GM23338 (cell line): ENCODE measurements around the gene GPR135. TPM values are rescaled to one million over a fixed set of nuclear protein-coding genes. Genes with fewer than 3 reads are reported as not detected.

Source experiments
- ATAC-seq: fragments of 200-7000 bp; cut with Tn5 transposase; 3 replicates; pipeline ENCODE4 v1.9.1; 2020
- DNase-seq: peaks from one replicate; pipeline ENCODE4 v3.0.0-alpha.2; 2015; ENCODE audit warnings: low spot score
- H2AFZ ChIP-seq: fragments of 200-600 bp; sonication (generic); 2 replicates; pipeline ENCODE4 v1.8.0; 2016; ENCODE audit warnings: antibody characterized with exemption, mild to moderate bottlenecking, moderate library complexity
- H3F3A ChIP-seq: fragments of 200-600 bp; sonication (generic); replicated peaks from 2 replicates; pipeline ENCODE4 v1.8.0; 2017; ENCODE audit warnings: antibody characterized with exemption, mixed run types, low read depth
- H3K27ac ChIP-seq: fragments of 200-600 bp; sonication (generic); 2 replicates; pipeline ENCODE4 v1.6.1; 2016; ENCODE audit warnings: low read depth
- H3K27me3 ChIP-seq: fragments of 200-600 bp; sonication (generic); 2 replicates; pipeline ENCODE4 v1.8.0; 2016; ENCODE audit warnings: mild to moderate bottlenecking, mixed run types, moderate library complexity; ENCODE audit not compliant: insufficient read depth
- H3K36me3 ChIP-seq: fragments of 200-600 bp; sonication (generic); 2 replicates; pipeline ENCODE4 v1.8.0; 2016; ENCODE audit warnings: mild to moderate bottlenecking; ENCODE audit not compliant: insufficient read depth
- H3K4me1 ChIP-seq: fragments of 200-600 bp; sonication (generic); 2 replicates; pipeline ENCODE4 v1.8.0; 2016; ENCODE audit warnings: mild to moderate bottlenecking, moderate library complexity; ENCODE audit not compliant: insufficient read depth
- H3K4me2 ChIP-seq: fragments of 200-600 bp; sonication (generic); 2 replicates; pipeline ENCODE4 v1.7.1; 2017; ENCODE audit warnings: mixed run types
- H3K4me3 ChIP-seq: fragments of 200-600 bp; sonication (generic); 2 replicates; pipeline ENCODE4 v1.6.1; 2016; ENCODE audit warnings: mixed run types
- H3K79me2 ChIP-seq: fragments of 200-600 bp; sonication (generic); replicated peaks from 2 replicates; pipeline ENCODE4 v1.8.0; 2017; ENCODE audit warnings: mild to moderate bottlenecking; ENCODE audit not compliant: insufficient read depth
- H3K9me2 ChIP-seq: fragments of 200-600 bp; sonication (generic); 2 replicates; pipeline ENCODE4 v1.8.0; 2017; ENCODE audit not compliant: insufficient read depth
- H4K20me1 ChIP-seq: fragments of 200-600 bp; sonication (generic); replicated peaks from 2 replicates; pipeline ENCODE4 v1.8.0; 2017; ENCODE audit warnings: mild to moderate bottlenecking; ENCODE audit not compliant: insufficient read depth
- H3K27ac Mint-ChIP-seq: 2 replicates; pipeline ENCODE4 v1.8.0; 2020; ENCODE audit warnings: inconsistent platforms, mild to moderate bottlenecking, moderate library complexity, mixed read lengths
- H3K27me3 Mint-ChIP-seq: 3 replicates; pipeline ENCODE4 v1.8.0; 2022; ENCODE audit warnings: low read depth, mild to moderate bottlenecking, moderate library complexity, mixed read lengths, inconsistent platforms; ENCODE audit not compliant: insufficient read depth, poor library complexity
- H3K36me3 Mint-ChIP-seq: 3 replicates; pipeline ENCODE4 v1.8.0; 2021; ENCODE audit warnings: low read depth, mild to moderate bottlenecking, inconsistent platforms, moderate library complexity, mixed read lengths
- H3K4me1 Mint-ChIP-seq: 3 replicates; pipeline ENCODE4 v1.8.0; 2020; ENCODE audit warnings: mild to moderate bottlenecking, inconsistent platforms, mixed read lengths
- H3K4me3 Mint-ChIP-seq: 3 replicates; pipeline ENCODE4 v1.8.0; 2021; ENCODE audit warnings: moderate library complexity, mild to moderate bottlenecking, inconsistent platforms, mixed read lengths
- H3K9me3 Mint-ChIP-seq: 3 replicates; pipeline ENCODE4 v1.8.0; 2020; ENCODE audit warnings: moderate library complexity, mild to moderate bottlenecking, inconsistent platforms, mixed read lengths
- CTCF ChIP-seq, 2 experiments: fragments of 200-600 bp in 1 of 2; sonication (generic) in 1 of 2; conservative IDR thresholded peaks; 2 replicates each; pipeline versions ENCODE4 v1.5.1 to v1.6.1; 2016 to 2017; ENCODE audit warnings: antibody characterized with exemption in 2 of 2, low read depth in 2 of 2, mild to moderate bottlenecking in 2 of 2, moderate library complexity in 1 of 2
- EZH2phosphoT487 ChIP-seq: fragments of 200-600 bp; sonication (generic); IDR thresholded peaks from one replicate; pipeline ENCODE4 v1.8.1; 2018; ENCODE audit warnings: antibody characterized with exemption; ENCODE audit not compliant: unreplicated experiment
- NANOG ChIP-seq: IDR thresholded peaks from 2 replicates; pipeline ENCODE4 v1.6.1; 2016; ENCODE audit warnings: antibody characterized with exemption, borderline replicate concordance
- POLR2AphosphoS5 ChIP-seq: IDR thresholded peaks from 2 replicates; pipeline ENCODE4 v1.6.1; 2016; ENCODE audit warnings: antibody characterized with exemption, low read depth
- STAT1 ChIP-seq: IDR thresholded peaks from one replicate; pipeline ENCODE4 v1.6.1; 2016; ENCODE audit warnings: antibody characterized with exemption; ENCODE audit not compliant: unreplicated experiment
- ZNF331 ChIP-seq: fragments of 250-450 bp; sonication (Bioruptor Pico); IDR thresholded peaks from 2 replicates; pipeline ENCODE4 v1.5.0; 2020; ENCODE audit warnings: low read depth, mild to moderate bottlenecking, moderate library complexity
- polyA plus RNA-seq: library from polyadenylated mRNA; unstranded; fragments of >200 nt; fragmentation: Nextera tagmentation; extraction: Ambion mirVana; gene quantifications from 2 replicates; pipeline ENCODE4 v1.2.1, GENCODE V29; 2016
- total RNA-seq: library from RNA; depleted of rRNA; stranded (reverse); fragments of >200 nt; shearing (Covaris generic); gene quantifications from 2 replicates; pipeline ENCODE4 v1.2.3, GENCODE V29; 2014

The GPR135 gene
- total and polyA plus RNA-seq, 2 experiments from 2014 or later: 0.47 to 2.2 TPM

DNA sequence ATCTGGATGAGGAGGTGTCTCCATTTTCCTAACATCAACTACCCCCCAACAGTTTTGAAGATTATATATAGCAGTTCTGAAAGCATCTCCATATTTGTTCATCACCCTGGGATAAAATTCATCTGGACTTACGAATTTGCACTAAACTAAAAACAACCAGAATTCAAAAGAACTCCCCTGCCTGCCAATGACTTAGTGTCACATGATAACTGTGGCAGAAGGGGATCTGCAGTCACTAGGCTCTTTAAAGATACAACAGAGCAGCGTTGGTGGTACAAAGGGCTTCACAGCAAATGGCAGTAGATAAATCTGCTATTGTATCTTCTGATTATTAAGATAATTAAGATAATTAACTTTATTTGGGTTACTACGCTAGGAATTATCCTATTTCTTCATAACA lies 30.1 kb downstream of the GPR135 start:
- no peaks in the 10 kb centered on the region for H3K9me3 Mint-ChIP-seq
- no peaks in the 10 kb centered on the region for H3K4me1 Mint-ChIP-seq
- DNase-seq (no peak), ATAC-seq (no peak)
- Histone ChIP-seq H3F3A (no peaks in the 10 kb centered on the region), H3K4me2 (no peak overlapping the region), H3K79me2 (no peaks in the 10 kb centered on the region), H2AFZ (no peak overlapping the region), H3K36me3 (no peaks in the 10 kb centered on the region), H3K27me3 (no peaks in the 10 kb centered on the region), H3K27ac (no peak overlapping the region), H3K9me2 (no peaks in the 10 kb centered on the region), H4K20me1 (no peaks in the 10 kb centered on the region), H3K4me3 (no peak overlapping the region), H3K4me1 (no peaks in the 10 kb centered on the region)
- no peak overlapping the region for H3K4me3 Mint-ChIP-seq
- H3K36me3 Mint-ChIP-seq: no peaks in the 10 kb centered on the region
- H3K27me3 Mint-ChIP-seq: no peaks in the 10 kb centered on the region
- no peak overlapping the region for H3K27ac Mint-ChIP-seq
- TF ChIP-seq NANOG (no peak), STAT1 (no peak)

DNA sequence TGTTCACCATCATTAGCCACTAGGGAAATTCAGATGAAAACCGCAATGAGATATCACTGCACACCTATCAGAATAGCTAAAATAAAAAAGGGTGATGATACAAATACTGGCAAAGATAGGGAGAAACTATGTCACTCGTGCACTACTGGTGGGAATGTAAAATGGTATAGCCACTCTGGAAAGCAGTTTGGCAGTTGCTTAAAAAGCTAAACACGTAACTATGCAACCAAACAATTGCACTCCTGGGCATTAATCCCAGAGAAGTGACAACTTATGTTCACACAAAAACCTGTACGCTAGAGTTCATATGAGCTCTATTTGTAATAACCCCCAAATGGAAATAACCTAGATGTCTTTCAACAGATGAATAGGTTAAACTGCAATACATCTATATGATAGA lies 35.4 kb downstream of the GPR135 start:
- Histone ChIP-seq H2AFZ (no peak overlapping the region), H3K4me3 (no peak overlapping the region), H3K27me3 (no peaks in the 10 kb centered on the region), H3K79me2 (no peaks in the 10 kb centered on the region), H4K20me1 (no peaks in the 10 kb centered on the region), H3K9me2 (no peaks in the 10 kb centered on the region), H3K36me3 (no peaks in the 10 kb centered on the region), H3K27ac (no peak overlapping the region), H3K4me1 (no peaks in the 10 kb centered on the region), H3F3A (no peaks in the 10 kb centered on the region), H3K4me2 (no peak overlapping the region)
- TF ChIP-seq POLR2AphosphoS5: no peak
- TF ChIP-seq EZH2phosphoT487: no peak
- no peak for DNase-seq
- Mint-ChIP-seq H3K4me3 (no peak overlapping the region), H3K27ac (no peak overlapping the region), H3K9me3 (no peaks in the 10 kb centered on the region; the same call in 2 of the 3 replicates), H3K4me1 (peaks cover 8% of the 10 kb centered on the region; the same call in 2 of the 3 replicates), H3K36me3 (no peaks in the 10 kb centered on the region), H3K27me3 (peaks cover 1% of the 10 kb centered on the region)
- ATAC-seq: no peak

DNA sequence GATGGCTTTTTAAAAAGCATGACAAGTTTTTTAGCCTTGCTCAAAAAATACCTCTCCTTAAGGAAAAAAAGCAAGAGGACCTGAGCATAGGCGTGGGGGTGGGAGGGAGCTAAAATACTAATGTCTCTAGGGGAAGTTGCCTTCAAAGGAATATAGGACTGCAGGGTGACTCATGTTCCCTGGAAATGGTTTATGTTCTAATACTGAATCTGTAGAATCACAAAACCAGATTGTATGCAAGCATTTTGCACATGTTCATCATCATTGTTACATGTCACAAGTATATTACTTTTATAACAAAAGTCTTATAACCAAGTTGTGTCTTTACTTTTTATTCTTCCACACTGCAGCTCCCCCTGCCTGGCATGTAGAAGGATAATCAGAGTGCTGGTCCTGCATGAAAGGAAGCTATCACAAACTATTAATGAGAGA lies 36.6 kb downstream of the GPR135 start:
- Histone ChIP-seq H3K9me2 (no peaks in the 10 kb centered on the region), H3K27ac (no peak overlapping the region), H4K20me1 (no peaks in the 10 kb centered on the region), H3K4me3 (no peak overlapping the region), H2AFZ (no peak overlapping the region), H3K4me2 (no peak overlapping the region), H3K79me2 (no peaks in the 10 kb centered on the region), H3K36me3 (no peaks in the 10 kb centered on the region), H3K27me3 (no peaks in the 10 kb centered on the region), H3F3A (no peaks in the 10 kb centered on the region), H3K4me1 (no peaks in the 10 kb centered on the region)
- Mint-ChIP-seq H3K4me1 (peaks cover 11% of the 10 kb centered on the region; the same call in 2 of the 3 replicates), H3K9me3 (no peaks in the 10 kb centered on the region; the same call in 2 of the 3 replicates), H3K4me3 (no peak overlapping the region), H3K27me3 (peaks cover 1% of the 10 kb centered on the region), H3K36me3 (no peaks in the 10 kb centered on the region), H3K27ac (no peak overlapping the region)
- TF ChIP-seq CTCF (conservative IDR thresholded peaks at IDR 0.05; ENCODE audit: low read depth in 2 of 2) (peak; percentile 25 to 26; a peak in 3 of 4 replicates), ZNF331 (CRISPR knock-in tag) (no peak)
- no peak for ATAC-seq
- DNase-seq: no peak
